Lower leg skin (tissue), 3 donors: ENCODE data around the gene PSMA2.

Experiments
- POLR2A ChIP-seq, 2 donors: fragments of 450-650 bp; IDR thresholded peaks; one replicate each; pipeline ENCODE4 v1.6.1; 2016 to 2017; ENCODE audit warnings: antibody characterized with exemption in 2 of 2, mild to moderate bottlenecking in 1 of 2, moderate library complexity in 1 of 2
- TF ChIP-seq, protein P1 (sequence below), 3 donors: fragments of 450-650 bp; IDR thresholded peaks; one replicate each; pipeline ENCODE4 v1.5.1; 2016; ENCODE audit warnings: antibody characterized with exemption in 3 of 3, mild to moderate bottlenecking in 3 of 3, moderate library complexity in 2 of 3

DNA sequence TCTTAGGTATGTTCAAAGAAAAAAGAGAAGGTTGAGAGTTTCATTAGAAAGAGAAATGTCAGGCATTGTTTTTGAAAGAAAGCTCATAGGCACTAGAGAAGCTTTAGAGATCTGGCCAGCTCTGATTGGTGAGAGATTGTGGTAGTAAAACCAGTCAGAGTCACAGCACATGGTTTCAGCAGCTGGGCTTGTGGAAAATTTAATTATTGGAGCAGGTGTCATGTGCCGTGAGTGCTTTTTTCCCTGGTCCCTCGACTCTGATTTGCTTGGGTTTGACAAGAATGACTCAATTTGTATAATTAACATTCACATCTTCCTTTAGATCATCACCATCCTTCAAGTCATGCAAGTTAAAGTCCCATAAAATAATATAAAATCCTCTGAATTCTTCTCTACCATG, 35.4 kb upstream of the PSMA2 start:
- TF ChIP-seq, protein P1, sequence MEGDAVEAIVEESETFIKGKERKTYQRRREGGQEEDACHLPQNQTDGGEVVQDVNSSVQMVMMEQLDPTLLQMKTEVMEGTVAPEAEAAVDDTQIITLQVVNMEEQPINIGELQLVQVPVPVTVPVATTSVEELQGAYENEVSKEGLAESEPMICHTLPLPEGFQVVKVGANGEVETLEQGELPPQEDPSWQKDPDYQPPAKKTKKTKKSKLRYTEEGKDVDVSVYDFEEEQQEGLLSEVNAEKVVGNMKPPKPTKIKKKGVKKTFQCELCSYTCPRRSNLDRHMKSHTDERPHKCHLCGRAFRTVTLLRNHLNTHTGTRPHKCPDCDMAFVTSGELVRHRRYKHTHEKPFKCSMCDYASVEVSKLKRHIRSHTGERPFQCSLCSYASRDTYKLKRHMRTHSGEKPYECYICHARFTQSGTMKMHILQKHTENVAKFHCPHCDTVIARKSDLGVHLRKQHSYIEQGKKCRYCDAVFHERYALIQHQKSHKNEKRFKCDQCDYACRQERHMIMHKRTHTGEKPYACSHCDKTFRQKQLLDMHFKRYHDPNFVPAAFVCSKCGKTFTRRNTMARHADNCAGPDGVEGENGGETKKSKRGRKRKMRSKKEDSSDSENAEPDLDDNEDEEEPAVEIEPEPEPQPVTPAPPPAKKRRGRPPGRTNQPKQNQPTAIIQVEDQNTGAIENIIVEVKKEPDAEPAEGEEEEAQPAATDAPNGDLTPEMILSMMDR (IDR thresholded peaks at IDR 0.05), result no peak
- no peak for TF ChIP-seq POLR2A (IDR thresholded peaks at IDR 0.05)
